ENCODE measurements around the gene ZFR. TPM values are rescaled to one million over a fixed set of nuclear protein-coding genes. Genes with fewer than 3 reads are reported as not detected.
"Not testable (repeated sequence)": the region's sequence is repeated elsewhere in the genome, so short reads cannot be mapped to it uniquely, and the experiment has no call there.

ZFR gene
- total and polyA plus RNA-seq, 7 donors, result 25.8 to 99.9 (median 71.8) TPM

- intact Hi-C loops (cut with DNase I), result no loop called here
- no peaks in the 10 kb centered on the region for H3K9me3 ChIP-seq
- no peaks in the 10 kb centered on the region for H3K4me1 ChIP-seq
- WGBS, 2 donors, result 32 to 90% methylated on average over 5 of the region's 5 CpGs
- peaks cover 10 to 98% (median 49%) of the 10 kb centered on the region in 4 donors for H3K36me3 ChIP-seq
- H3K27me3 ChIP-seq, result no peaks in the 10 kb centered on the region
- DNase-seq, result no peak
- no peak overlapping the region for H3K4me3 ChIP-seq
- no peak for TF ChIP-seq CTCF (IDR thresholded peaks at IDR 0.05)
- no peak for TF ChIP-seq EP300 (IDR thresholded peaks at IDR 0.05)
- no peak for TF ChIP-seq POLR2AphosphoS5 (IDR thresholded peaks at IDR 0.05)
- TF ChIP-seq POLR2A (IDR thresholded peaks at IDR 0.05), result no peak
- no peak overlapping the region for H3K27ac ChIP-seq
These were observed 39.0 kb downstream of the ZFR start for GRCh38 chr5:32405507-32405906.

GRCh38 chr5:32403760-32404159 lies 40.8 kb downstream of the ZFR start:
- no peaks in the 10 kb centered on the region for H3K9me3 ChIP-seq
- no peak for DNase-seq
- H3K27ac ChIP-seq, result no peak overlapping the region
- 91 to 93% methylated on average over 6 of the region's 6 CpGs for WGBS, 2 donors
- H3K27me3 ChIP-seq, result no peaks in the 10 kb centered on the region
- TF ChIP-seq POLR2AphosphoS5 (IDR thresholded peaks at IDR 0.05) (no peak), EP300 (IDR thresholded peaks at IDR 0.05) (no peak), CTCF (IDR thresholded peaks at IDR 0.05) (no peak), POLR2A (IDR thresholded peaks at IDR 0.05) (no peak)
- no peak overlapping the region for H3K4me3 ChIP-seq
- intact Hi-C loops (cut with DNase I), result no loop called here
- peaks cover 10 to 98% (median 56%) of the 10 kb centered on the region in 4 donors for H3K36me3 ChIP-seq
- no peaks in the 10 kb centered on the region for H3K4me1 ChIP-seq

- no peak overlapping the region for H3K4me3 ChIP-seq
- no peak for DNase-seq
- H3K27me3 ChIP-seq, result no peaks in the 10 kb centered on the region
- TF ChIP-seq POLR2AphosphoS5 (IDR thresholded peaks at IDR 0.05) (no peak), EP300 (IDR thresholded peaks at IDR 0.05) (no peak), CTCF (IDR thresholded peaks at IDR 0.05) (no peak)
- H3K27ac ChIP-seq, result no peak overlapping the region
- 86 to 98% methylated on average over 1 of the region's 1 CpG for whole genome bisulfite sequencing, 2 donors
- no peaks in the 10 kb centered on the region for H3K4me1 ChIP-seq
- no peaks in the 10 kb centered on the region for H3K9me3 ChIP-seq
- intact Hi-C loops (cut with DNase I), result no loop called here
- peaks cover 14 to 99% (median 72%) of the 10 kb centered on the region in 4 donors for H3K36me3 ChIP-seq
These were observed 44.1 kb downstream of the ZFR start for GRCh38 chr5:32400401-32400800.

- H3K9me3 ChIP-seq; DNase-seq; H3K27me3 ChIP-seq; intact Hi-C loops (cut with DNase I); H3K27ac ChIP-seq; H3K4me1 ChIP-seq; H3K4me3 ChIP-seq: not testable (repeated sequence)
- peaks cover 14 to 99% (median 69%) of the 10 kb centered on the region in 4 donors for H3K36me3 ChIP-seq
- 79 to 94% methylated on average over 10 of the region's 10 CpGs for WGBS, 2 donors
These were observed 45.8 kb downstream of the ZFR start for GRCh38 chr5:32398754-32399153.

- H3K36me3 ChIP-seq, result peaks cover 10 to 97% (median 49%) of the 10 kb centered on the region in 4 donors
- no peaks in the 10 kb centered on the region for H3K4me1 ChIP-seq
- H3K4me3 ChIP-seq, result no peak overlapping the region
- WGBS, 2 donors, result 91 to 92% methylated on average over 4 of the region's 4 CpGs
- no peak for TF ChIP-seq POLR2AphosphoS5 (IDR thresholded peaks at IDR 0.05)
- no peak for TF ChIP-seq EP300 (IDR thresholded peaks at IDR 0.05)
- no peak for TF ChIP-seq CTCF (IDR thresholded peaks at IDR 0.05)
- TF ChIP-seq POLR2A (IDR thresholded peaks at IDR 0.05), result no peak
- intact Hi-C loops (cut with DNase I), result no loop called here
- no peak for DNase-seq
- H3K27ac ChIP-seq, result no peak overlapping the region
- no peaks in the 10 kb centered on the region for H3K27me3 ChIP-seq
- H3K9me3 ChIP-seq, result no peaks in the 10 kb centered on the region
These were observed 49.6 kb downstream of the ZFR start for GRCh38 chr5:32394981-32395380.
